ENCODE measurements around the gene PALM.

Gene PALM

GRCh38 chr19:710767-711166 lies 2.0 kb downstream of the PALM start:
- no peak for ATAC-seq
- no peak for TF ChIP-seq ZNF8 (CRISPR knock-in tag; IDR thresholded peaks at IDR 0.05)
- no peak for TF ChIP-seq ESRRG (CRISPR knock-in tag; IDR thresholded peaks at IDR 0.05)
- TF ChIP-seq SNAI2 (CRISPR knock-in tag; IDR thresholded peaks at IDR 0.05): no peak
- TF ChIP-seq ZNF565 (CRISPR knock-in tag; conservative IDR thresholded peaks at IDR 0.05; ENCODE audit: low read depth): no peak
- TF ChIP-seq ZFP3 (CRISPR knock-in tag; IDR thresholded peaks at IDR 0.05): no peak
- no peak for TF ChIP-seq TCF4 (CRISPR knock-in tag; IDR thresholded peaks at IDR 0.05; ENCODE audit: borderline replicate concordance)
- TF ChIP-seq TSHZ2 (CRISPR knock-in tag; IDR thresholded peaks at IDR 0.05): no peak
- no peak for TF ChIP-seq PATZ1 (CRISPR knock-in tag; IDR thresholded peaks at IDR 0.05; ENCODE audit: borderline replicate concordance)
- TF ChIP-seq ZFP30 (CRISPR knock-in tag; IDR thresholded peaks at IDR 0.05): no peak
- no peak for TF ChIP-seq POU6F1 (CRISPR knock-in tag; IDR thresholded peaks at IDR 0.05; ENCODE audit: borderline replicate concordance, low read depth)
- no peak for TF ChIP-seq RARB (CRISPR knock-in tag; IDR thresholded peaks at IDR 0.05)
- TF ChIP-seq OSR1 (CRISPR knock-in tag; IDR thresholded peaks at IDR 0.05): no peak
- TF ChIP-seq ARNTL (CRISPR knock-in tag; IDR thresholded peaks at IDR 0.05; ENCODE audit: borderline replicate concordance, low read depth): no peak
- TF ChIP-seq ISL1 (CRISPR knock-in tag; IDR thresholded peaks at IDR 0.05): no peak
- no peak for TF ChIP-seq ZC3H10 (CRISPR knock-in tag; IDR thresholded peaks at IDR 0.05)
- TF ChIP-seq TOX (CRISPR knock-in tag; IDR thresholded peaks at IDR 0.05; ENCODE audit: borderline replicate concordance): no peak
- no peak for TF ChIP-seq ZNF70 (CRISPR knock-in tag; IDR thresholded peaks at IDR 0.05)

- TF ChIP-seq PATZ1 (CRISPR knock-in tag; IDR thresholded peaks at IDR 0.05; ENCODE audit: borderline replicate concordance) (no peak), ZFP3 (CRISPR knock-in tag; IDR thresholded peaks at IDR 0.05) (no peak), OSR1 (CRISPR knock-in tag; IDR thresholded peaks at IDR 0.05) (no peak), ISL1 (CRISPR knock-in tag; IDR thresholded peaks at IDR 0.05) (no peak), TCF4 (CRISPR knock-in tag; IDR thresholded peaks at IDR 0.05; ENCODE audit: borderline replicate concordance) (no peak), TSHZ2 (CRISPR knock-in tag; IDR thresholded peaks at IDR 0.05) (no peak)
- ATAC-seq: no peak
Observed at GRCh38 chr19:711254-711653, 2.5 kb downstream of the PALM start.

GRCh38 chr19:715347-715746 lies 6.6 kb downstream of the PALM start:
- TF ChIP-seq RARB (CRISPR knock-in tag; IDR thresholded peaks at IDR 0.05) (no peak), ZC3H10 (CRISPR knock-in tag; IDR thresholded peaks at IDR 0.05) (no peak), TOX (CRISPR knock-in tag; IDR thresholded peaks at IDR 0.05; ENCODE audit: borderline replicate concordance) (no peak), ARNTL (CRISPR knock-in tag; IDR thresholded peaks at IDR 0.05; ENCODE audit: borderline replicate concordance, low read depth) (no peak)
- ATAC-seq: no peak

All from SK-N-SH treated with all-trans-retinoic acid at 6 μM for 48 hours (cell line).